Endodermal cell (in vitro differentiated cells): ENCODE results near the gene DLST. TPM values are rescaled to one million over a fixed set of nuclear protein-coding genes. Genes with fewer than 3 reads are reported as not detected.

Experiments used
- DNase-seq: peaks from one replicate; pipeline ENCODE4 v3.0.0-alpha.2; 2017
- H3K27ac ChIP-seq: 2 replicates; pipeline ENCODE4 v1.5.1; 2013; ENCODE audit warnings: mild to moderate bottlenecking, low read depth, low read length, moderate library complexity
- H3K27me3 ChIP-seq: 2 replicates; pipeline ENCODE4 v1.6.1; 2013; ENCODE audit warnings: mild to moderate bottlenecking, low read length, moderate library complexity; ENCODE audit not compliant: insufficient read depth, control insufficient read depth, poor library complexity, severe bottlenecking
- H3K36me3 ChIP-seq: 2 replicates; pipeline ENCODE4 v1.7.0; 2013; ENCODE audit warnings: mild to moderate bottlenecking, low read length, moderate library complexity; ENCODE audit not compliant: control insufficient read depth, insufficient read depth
- H3K4me1 ChIP-seq: one replicate; pipeline ENCODE4 v1.7.0; 2013; ENCODE audit warnings: low read length; ENCODE audit not compliant: control insufficient read depth, insufficient read depth
- H3K4me3 ChIP-seq: 2 replicates; pipeline ENCODE4 v1.5.1; 2013; ENCODE audit warnings: mild to moderate bottlenecking, low read length, moderate library complexity
- H3K9ac ChIP-seq: 2 replicates; pipeline ENCODE4 v1.6.1; 2013; ENCODE audit warnings: mild to moderate bottlenecking, low read length, moderate library complexity; ENCODE audit not compliant: poor library complexity, severe bottlenecking; ENCODE audit errors: extremely low read depth
- H3K9me3 ChIP-seq: 2 replicates; pipeline ENCODE4 v1.6.1; 2013; ENCODE audit warnings: mild to moderate bottlenecking, low read length, moderate library complexity; ENCODE audit not compliant: control insufficient read depth
- H3K27ac Mint-ChIP-seq: 2 replicates; pipeline ENCODE4 v1.8.0; 2020; ENCODE audit warnings: mixed read lengths
- H3K27me3 Mint-ChIP-seq: 2 replicates; pipeline ENCODE4 v1.8.0; 2021; ENCODE audit warnings: mild to moderate bottlenecking, mixed read lengths; ENCODE audit not compliant: insufficient read depth
- H3K36me3 Mint-ChIP-seq: 2 replicates; pipeline ENCODE4 v1.8.0; 2020; ENCODE audit warnings: low read depth, mixed read lengths
- H3K4me1 Mint-ChIP-seq: 2 replicates; pipeline ENCODE4 v1.8.0; 2020; ENCODE audit warnings: mixed read lengths
- H3K4me3 Mint-ChIP-seq: 2 replicates; pipeline ENCODE4 v1.8.0; 2020; ENCODE audit warnings: mild to moderate bottlenecking, moderate library complexity, mixed read lengths
- H3K9me3 Mint-ChIP-seq: 2 replicates; pipeline ENCODE4 v1.8.0; 2020; ENCODE audit warnings: mild to moderate bottlenecking, mixed read lengths
- WGBS, 2 experiments: methylation state at CpG; one replicate each; pipeline versions ENCODE4 v1.1.5 to v1.1.7; 2013; ENCODE audit warnings: missing lambda C conversion rate in 2 of 2, mixed read lengths in 1 of 2; ENCODE audit not compliant: insufficient coverage in 1 of 2, insufficient read length in 1 of 2; 5-methylcytosine and 5-hydroxymethylcytosine counted together
- total RNA-seq, 2 donors: library from RNA; stranded (reverse); fragmentation: NEBNext Ultra II Directional in 1 of 2; extraction: Animal tissue kit (Norgen Biotek cat#: 25700) in 1 of 2; gene quantifications; 2 replicates in 1 of 2; 3 replicates in 1 of 2; pipeline ENCODE4 v1.2.1, GENCODE V29; 2021
- TF ChIP-seq, protein P1 (sequence below): fragments of 200-600 bp; sonication (generic); conservative IDR thresholded peaks from 2 replicates; pipeline ENCODE4 v1.5.0; 2021; ENCODE audit warnings: antibody characterized with exemption, mild to moderate bottlenecking

DLST gene
- total RNA-seq, 2 donors from 2014 or later, result 119 to 126 TPM

DNA sequence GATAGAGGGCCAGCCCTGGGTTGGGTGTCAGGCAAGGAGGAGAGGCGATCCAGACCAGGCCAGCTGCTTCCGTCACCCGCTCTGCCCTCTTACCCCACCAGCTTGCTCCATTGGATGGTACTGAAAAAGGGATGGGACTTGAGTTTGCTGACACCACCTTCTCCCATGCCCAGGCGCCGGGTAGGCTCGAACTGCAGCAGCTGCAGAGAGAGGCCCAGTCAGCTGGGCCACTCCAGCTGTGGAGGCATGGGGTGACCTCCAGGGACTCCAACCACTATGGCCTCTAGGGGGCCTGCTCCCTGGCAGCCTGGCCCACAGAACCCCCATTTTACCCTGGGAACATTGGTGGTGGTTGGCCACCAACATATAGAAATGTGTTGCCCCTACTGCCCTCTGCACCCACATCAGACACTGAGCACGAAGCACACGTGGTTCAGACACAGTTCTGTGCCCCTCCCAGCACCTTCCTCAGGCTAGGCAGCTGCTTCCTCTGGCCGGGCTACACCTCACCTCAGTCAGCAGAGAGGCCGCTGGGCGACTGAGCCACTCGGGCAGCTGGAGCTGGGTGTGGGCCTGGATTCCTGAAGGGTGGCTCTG lies 25.3 kb downstream of the DLST start:
- H3K4me1 ChIP-seq, result no peaks in the 10 kb centered on the region
- H3K27ac ChIP-seq, result no peak overlapping the region
- H3K36me3 Mint-ChIP-seq, result peaks cover 24% of the 10 kb centered on the region
- TF ChIP-seq, protein P1, sequence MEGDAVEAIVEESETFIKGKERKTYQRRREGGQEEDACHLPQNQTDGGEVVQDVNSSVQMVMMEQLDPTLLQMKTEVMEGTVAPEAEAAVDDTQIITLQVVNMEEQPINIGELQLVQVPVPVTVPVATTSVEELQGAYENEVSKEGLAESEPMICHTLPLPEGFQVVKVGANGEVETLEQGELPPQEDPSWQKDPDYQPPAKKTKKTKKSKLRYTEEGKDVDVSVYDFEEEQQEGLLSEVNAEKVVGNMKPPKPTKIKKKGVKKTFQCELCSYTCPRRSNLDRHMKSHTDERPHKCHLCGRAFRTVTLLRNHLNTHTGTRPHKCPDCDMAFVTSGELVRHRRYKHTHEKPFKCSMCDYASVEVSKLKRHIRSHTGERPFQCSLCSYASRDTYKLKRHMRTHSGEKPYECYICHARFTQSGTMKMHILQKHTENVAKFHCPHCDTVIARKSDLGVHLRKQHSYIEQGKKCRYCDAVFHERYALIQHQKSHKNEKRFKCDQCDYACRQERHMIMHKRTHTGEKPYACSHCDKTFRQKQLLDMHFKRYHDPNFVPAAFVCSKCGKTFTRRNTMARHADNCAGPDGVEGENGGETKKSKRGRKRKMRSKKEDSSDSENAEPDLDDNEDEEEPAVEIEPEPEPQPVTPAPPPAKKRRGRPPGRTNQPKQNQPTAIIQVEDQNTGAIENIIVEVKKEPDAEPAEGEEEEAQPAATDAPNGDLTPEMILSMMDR, result peak; percentile 68
- DNase-seq, result peak; percentile 64
- H3K9me3 ChIP-seq, result no peaks in the 10 kb centered on the region
- H3K27ac Mint-ChIP-seq, result no peak overlapping the region
- no peak overlapping the region for H3K4me3 ChIP-seq
- no peaks in the 10 kb centered on the region for H3K27me3 Mint-ChIP-seq
- H3K4me1 Mint-ChIP-seq, result peaks cover 8% of the 10 kb centered on the region
- peaks cover 36% of the 10 kb centered on the region for H3K36me3 ChIP-seq
- no peaks in the 10 kb centered on the region for H3K9me3 Mint-ChIP-seq
- H3K4me3 Mint-ChIP-seq, result no peak overlapping the region
- H3K9ac ChIP-seq, result no peak overlapping the region
- 94 to 100% methylated on average over 2 to 12 of the region's 12 CpGs for WGBS, 2 experiments
- H3K27me3 ChIP-seq, result no peaks in the 10 kb centered on the region

DNA sequence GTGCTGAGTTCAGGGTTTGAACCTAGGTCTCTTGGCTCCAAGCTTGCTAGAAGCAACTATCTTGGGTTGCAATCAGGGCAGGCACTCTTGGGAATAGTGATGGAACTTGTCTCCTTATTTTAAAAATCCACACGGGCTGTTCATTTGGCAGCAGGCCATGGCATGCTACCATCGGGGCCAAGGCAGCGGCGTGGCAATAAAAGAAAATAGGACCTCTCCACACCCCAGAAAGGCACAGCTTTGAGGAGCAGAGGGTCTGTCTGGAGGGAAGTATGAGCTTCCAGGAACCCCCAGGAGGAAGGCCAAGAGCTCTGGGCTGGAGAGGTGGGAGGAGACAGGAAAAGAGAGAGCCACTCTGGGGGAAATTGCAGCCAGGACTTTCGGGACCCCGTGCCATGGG lies 26.0 kb downstream of the DLST start:
- TF ChIP-seq, protein P1, result no peak
- no peak overlapping the region for H3K9ac ChIP-seq
- no peaks in the 10 kb centered on the region for H3K27me3 ChIP-seq
- H3K9me3 ChIP-seq, result no peaks in the 10 kb centered on the region
- Mint-ChIP-seq H3K4me1 (peaks cover 6% of the 10 kb centered on the region), H3K27ac (no peak overlapping the region), H3K9me3 (no peaks in the 10 kb centered on the region), H3K36me3 (peaks cover 17% of the 10 kb centered on the region), H3K4me3 (no peak overlapping the region), H3K27me3 (no peaks in the 10 kb centered on the region)
- WGBS, 2 experiments, result 94 to 100% methylated on average over 2 to 6 of the region's 6 CpGs
- H3K27ac ChIP-seq, result no peak overlapping the region
- H3K4me3 ChIP-seq, result no peak overlapping the region
- H3K4me1 ChIP-seq, result no peaks in the 10 kb centered on the region
- H3K36me3 ChIP-seq, result peaks cover 29% of the 10 kb centered on the region
- DNase-seq, result no peak

DNA sequence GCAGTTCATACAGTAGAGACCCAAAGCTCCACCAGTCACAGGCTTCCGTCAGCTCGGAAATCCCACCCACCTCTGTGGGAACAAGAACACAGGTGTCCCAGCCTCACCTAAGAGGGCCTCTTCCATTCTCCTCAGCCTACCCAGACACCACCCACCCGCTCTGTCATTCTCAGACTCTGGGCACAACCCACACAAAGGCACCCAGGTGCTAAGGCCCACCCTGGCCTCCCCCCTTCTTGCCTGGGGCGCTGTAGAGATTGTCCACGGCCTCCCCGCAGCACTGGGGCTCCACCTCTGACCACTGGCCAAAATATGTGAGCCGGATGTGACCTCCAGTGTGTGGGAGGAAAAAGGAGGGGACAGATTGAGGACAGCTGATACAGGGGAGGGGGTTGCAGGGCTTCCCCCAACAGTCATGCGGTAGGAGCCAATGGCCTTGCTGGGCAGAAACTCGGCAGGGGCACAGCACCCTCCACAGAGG lies 27.2 kb downstream of the DLST start:
- TF ChIP-seq, protein P1, result no peak
- Histone ChIP-seq H3K36me3 (peaks cover 19% of the 10 kb centered on the region), H3K4me3 (no peak overlapping the region), H3K9ac (no peak overlapping the region), H3K4me1 (no peaks in the 10 kb centered on the region), H3K9me3 (no peaks in the 10 kb centered on the region), H3K27ac (no peak overlapping the region), H3K27me3 (no peaks in the 10 kb centered on the region)
- Mint-ChIP-seq H3K4me1 (no peaks in the 10 kb centered on the region), H3K4me3 (no peak overlapping the region), H3K36me3 (peaks cover 7% of the 10 kb centered on the region), H3K27ac (peak overlapping the region; percentile 61), H3K9me3 (no peaks in the 10 kb centered on the region), H3K27me3 (no peaks in the 10 kb centered on the region)
- 93 to 96% methylated on average over 3 to 9 of the region's 9 CpGs for WGBS, 2 experiments
- DNase-seq, result no peak
